Caco-2 (cell line): ENCODE measurements around the gene EIF3L. TPM values are rescaled to one million over a fixed set of nuclear protein-coding genes. Genes with fewer than 3 reads are reported as not detected.

ENCODE experiments used
- BruUV-seq: library from RNA; stranded (reverse); fragments of 400-500 nt; replicated peaks from 2 replicates; lab custom pipeline; 2021; lab: Mats Ljungman, UMichigan
- CTCF ChIA-PET: fragments of 300-600 bp; sonication (Branson Sonifier 250); formaldehyde crosslinking; loops from one replicate; lab custom pipeline; 2022; ENCODE audit warnings: antibody characterized with exemption; lab: Charles Lee
- POLR2A ChIA-PET: fragments of 300-600 bp; sonication (Branson Sonifier 250); formaldehyde crosslinking; loops from one replicate; lab custom pipeline; 2022; ENCODE audit warnings: antibody characterized with exemption; lab: Charles Lee
- DNase-seq, 2 experiments: peaks; one replicate each; pipeline versions ENCODE4 v3.0.0 to v3.0.0-alpha.2; 2020 to 2022
- H3K27me3 ChIP-seq: replicated peaks from 2 replicates; pipeline ENCODE4 v1.6.0; 2011; ENCODE audit warnings: low read length; ENCODE audit not compliant: control insufficient read depth, insufficient read depth
- H3K36me3 ChIP-seq: 2 replicates; pipeline ENCODE4 v1.5.1; 2011; ENCODE audit warnings: low read length; ENCODE audit not compliant: control insufficient read depth, insufficient read depth
- H3K4me1 ChIP-seq: fragments of 250-450 bp; sonication (Bioruptor Pico); 2 replicates; pipeline ENCODE4 v1.5.1; 2020; ENCODE audit warnings: mild to moderate bottlenecking
- H3K4me3 ChIP-seq: 2 replicates; pipeline ENCODE4 v1.5.1; 2011; ENCODE audit warnings: low read depth, mild to moderate bottlenecking, control low read depth, low read length
- H3K9me3 ChIP-seq: fragments of 250-450 bp; sonication (Bioruptor Pico); 2 replicates; pipeline ENCODE4 v1.5.1; 2020; ENCODE audit warnings: mild to moderate bottlenecking, moderate library complexity
- H3K27ac Mint-ChIP-seq: one replicate; pipeline ENCODE4 v1.8.0; 2022; ENCODE audit warnings: mixed read lengths; ENCODE audit not compliant: unreplicated experiment
- H3K27me3 Mint-ChIP-seq: one replicate; pipeline ENCODE4 v1.8.0; 2022; ENCODE audit warnings: mixed read lengths; ENCODE audit not compliant: insufficient read depth, unreplicated experiment
- H3K36me3 Mint-ChIP-seq: one replicate; pipeline ENCODE4 v1.8.0; 2022; ENCODE audit warnings: mild to moderate bottlenecking, mixed read lengths; ENCODE audit not compliant: insufficient read depth, unreplicated experiment
- H3K4me1 Mint-ChIP-seq: one replicate; pipeline ENCODE4 v1.8.0; 2022; ENCODE audit warnings: low read depth, mixed read lengths; ENCODE audit not compliant: unreplicated experiment
- H3K4me3 Mint-ChIP-seq: one replicate; pipeline ENCODE4 v1.8.0; 2022; ENCODE audit warnings: mild to moderate bottlenecking, moderate library complexity, mixed read lengths; ENCODE audit not compliant: unreplicated experiment
- H3K9me3 Mint-ChIP-seq: one replicate; pipeline ENCODE4 v1.8.0; 2022; ENCODE audit warnings: mixed read lengths; ENCODE audit not compliant: unreplicated experiment
- intact Hi-C: fragments of 100-400 bp; cut with micrococcal nuclease; formaldehyde crosslinking; loops from one replicate; pipeline ENCODE4 v1.10.0; 2022; ENCODE audit not compliant: unreplicated experiment
- total RNA-seq: library from RNA; stranded (reverse); gene quantifications from 2 replicates; pipeline ENCODE4 v1.2.3, GENCODE V29; 2022
- TF ChIP-seq, protein P1 (sequence below), 2 experiments: fragments of 200-600 bp in 1 of 2; IDR thresholded peaks; 1 replicate in 1 of 2; 2 replicates in 1 of 2; pipeline versions ENCODE4 v1.5.1 to v1.8.0; 2011 to 2022; ENCODE audit warnings: antibody characterized with exemption in 1 of 2, control low read depth in 1 of 2, inconsistent platforms in 1 of 2, low read depth in 1 of 2, low read length in 1 of 2, mild to moderate bottlenecking in 1 of 2, moderate library complexity in 1 of 2; ENCODE audit not compliant: insufficient read depth in 1 of 2, severe bottlenecking in 1 of 2, unreplicated experiment in 1 of 2

The EIF3L gene
- total RNA-seq, 1 experiment from 2014 or later, result 554 TPM

DNA sequence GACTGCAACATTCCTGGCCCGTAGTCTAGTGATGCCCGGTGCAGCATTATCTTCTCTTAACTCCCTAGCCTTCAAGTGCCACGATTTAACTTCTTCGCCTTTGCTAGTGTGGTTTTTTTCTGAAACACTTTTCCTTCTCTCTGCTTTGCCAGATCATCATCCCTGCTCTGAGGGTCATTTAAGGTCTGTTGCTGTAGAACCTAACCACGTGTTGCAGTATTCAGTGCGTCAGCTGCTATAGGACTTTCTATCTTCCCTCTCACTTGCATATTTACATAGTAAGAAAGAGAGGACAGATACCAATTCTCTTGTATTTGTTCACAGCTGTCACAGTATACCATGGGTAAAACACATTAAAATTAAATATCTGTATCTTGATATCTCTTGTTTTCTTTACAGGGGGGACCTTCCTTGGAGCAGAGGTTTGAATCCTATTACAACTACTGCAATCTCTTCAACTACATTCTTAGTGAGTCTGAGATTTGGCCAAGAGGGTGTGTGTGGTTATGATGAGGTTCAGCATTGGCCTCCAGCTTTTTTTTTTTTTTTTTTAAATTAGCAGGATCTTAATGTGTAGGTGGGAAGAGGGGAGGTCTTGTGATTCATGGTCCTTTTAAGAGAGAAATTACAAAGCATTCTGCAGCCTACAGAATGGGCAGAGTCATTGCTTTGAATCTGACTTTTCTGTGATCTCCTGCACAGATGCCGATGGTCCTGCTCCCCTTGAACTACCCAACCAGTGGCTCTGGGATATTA is 13.5 kb downstream of the EIF3L start:
- no peak overlapping the region for H3K4me3 Mint-ChIP-seq
- no peak overlapping the region for H3K4me3 ChIP-seq
- no peaks in the 10 kb centered on the region for H3K27me3 ChIP-seq
- no TSS peak for BruUV-seq
- intact Hi-C loops, result loop anchor here (1.0 to 2.0 kb wide), 2 partner anchors 14 to 45 kb away; partner anchors contain the start of gene EIF3L
- H3K36me3 ChIP-seq, result peaks cover 4% of the 10 kb centered on the region
- POLR2A ChIA-PET, result interaction anchor here (0.6 kb wide), 2 partner anchors 8 to 10 kb away, joined by 3 to 4 read pairs; no protein-coding TSS in a partner anchor
- peaks cover 14% of the 10 kb centered on the region for H3K4me1 Mint-ChIP-seq
- no peaks in the 10 kb centered on the region for H3K27me3 Mint-ChIP-seq
- TF ChIP-seq, protein P1, sequence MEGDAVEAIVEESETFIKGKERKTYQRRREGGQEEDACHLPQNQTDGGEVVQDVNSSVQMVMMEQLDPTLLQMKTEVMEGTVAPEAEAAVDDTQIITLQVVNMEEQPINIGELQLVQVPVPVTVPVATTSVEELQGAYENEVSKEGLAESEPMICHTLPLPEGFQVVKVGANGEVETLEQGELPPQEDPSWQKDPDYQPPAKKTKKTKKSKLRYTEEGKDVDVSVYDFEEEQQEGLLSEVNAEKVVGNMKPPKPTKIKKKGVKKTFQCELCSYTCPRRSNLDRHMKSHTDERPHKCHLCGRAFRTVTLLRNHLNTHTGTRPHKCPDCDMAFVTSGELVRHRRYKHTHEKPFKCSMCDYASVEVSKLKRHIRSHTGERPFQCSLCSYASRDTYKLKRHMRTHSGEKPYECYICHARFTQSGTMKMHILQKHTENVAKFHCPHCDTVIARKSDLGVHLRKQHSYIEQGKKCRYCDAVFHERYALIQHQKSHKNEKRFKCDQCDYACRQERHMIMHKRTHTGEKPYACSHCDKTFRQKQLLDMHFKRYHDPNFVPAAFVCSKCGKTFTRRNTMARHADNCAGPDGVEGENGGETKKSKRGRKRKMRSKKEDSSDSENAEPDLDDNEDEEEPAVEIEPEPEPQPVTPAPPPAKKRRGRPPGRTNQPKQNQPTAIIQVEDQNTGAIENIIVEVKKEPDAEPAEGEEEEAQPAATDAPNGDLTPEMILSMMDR (IDR thresholded peaks at IDR 0.05; ENCODE audit: insufficient read depth in 1 of 2, low read depth in 1 of 2, low read length in 1 of 2, severe bottlenecking in 1 of 2, unreplicated experiment in 1 of 2), result no peak
- H3K9me3 ChIP-seq, result no peaks in the 10 kb centered on the region
- H3K4me1 ChIP-seq, result no peaks in the 10 kb centered on the region
- peaks cover 100% of the 10 kb centered on the region for H3K36me3 Mint-ChIP-seq
- no peak overlapping the region for H3K27ac Mint-ChIP-seq
- no peaks in the 10 kb centered on the region for H3K9me3 Mint-ChIP-seq
- DNase-seq, result no peak
- CTCF ChIA-PET, result interaction anchor here (0.6 to 1.5 kb wide), 15 partner anchors 9 to 569 kb away, joined by 3 to 41 read pairs (median 4); partner anchors contain the start of genes ANKRD54, C22orf23, GCAT and MICALL1

DNA sequence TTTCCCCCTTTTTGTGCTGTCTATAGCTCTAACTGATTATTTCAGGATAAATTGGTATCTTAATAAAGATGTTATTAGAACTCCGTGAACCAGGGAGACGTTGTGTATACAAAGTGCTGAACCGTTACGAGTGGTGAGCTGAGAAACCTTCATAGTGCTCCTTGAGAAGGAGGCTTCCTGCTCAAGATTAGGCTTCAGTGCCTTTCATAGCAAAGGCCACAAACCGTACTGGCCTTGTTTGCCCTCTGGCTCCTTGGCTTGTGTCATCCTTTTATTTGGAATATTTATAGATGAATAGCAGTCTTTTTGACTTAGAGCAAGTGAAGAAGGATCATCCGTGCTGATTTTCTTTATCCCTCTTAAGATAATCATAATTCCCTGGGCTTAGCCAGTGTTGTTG is 16.3 kb downstream of the EIF3L start:
- Histone ChIP-seq H3K9me3 (no peaks in the 10 kb centered on the region), H3K4me3 (no peak overlapping the region), H3K36me3 (peaks cover 5% of the 10 kb centered on the region), H3K27me3 (no peaks in the 10 kb centered on the region), H3K4me1 (no peaks in the 10 kb centered on the region)
- no peak overlapping the region for H3K4me3 Mint-ChIP-seq
- H3K27me3 Mint-ChIP-seq, result no peaks in the 10 kb centered on the region
- H3K27ac Mint-ChIP-seq, result no peak overlapping the region
- POLR2A ChIA-PET, result no interaction called here
- H3K36me3 Mint-ChIP-seq, result peaks cover 100% of the 10 kb centered on the region
- CTCF ChIA-PET, result interaction anchor here (0.7 kb wide), 1 partner anchor 48 kb away, joined by 5 read pairs; no protein-coding TSS in a partner anchor
- BruUV-seq, result no TSS peak
- intact Hi-C loops, result no loop called here
- DNase-seq, result no peak
- no peaks in the 10 kb centered on the region for H3K9me3 Mint-ChIP-seq
- TF ChIP-seq, protein P1 (IDR thresholded peaks at IDR 0.05; ENCODE audit: insufficient read depth in 1 of 2, low read depth in 1 of 2, low read length in 1 of 2, severe bottlenecking in 1 of 2, unreplicated experiment in 1 of 2), result no peak
- H3K4me1 Mint-ChIP-seq, result peaks cover 12% of the 10 kb centered on the region

DNA sequence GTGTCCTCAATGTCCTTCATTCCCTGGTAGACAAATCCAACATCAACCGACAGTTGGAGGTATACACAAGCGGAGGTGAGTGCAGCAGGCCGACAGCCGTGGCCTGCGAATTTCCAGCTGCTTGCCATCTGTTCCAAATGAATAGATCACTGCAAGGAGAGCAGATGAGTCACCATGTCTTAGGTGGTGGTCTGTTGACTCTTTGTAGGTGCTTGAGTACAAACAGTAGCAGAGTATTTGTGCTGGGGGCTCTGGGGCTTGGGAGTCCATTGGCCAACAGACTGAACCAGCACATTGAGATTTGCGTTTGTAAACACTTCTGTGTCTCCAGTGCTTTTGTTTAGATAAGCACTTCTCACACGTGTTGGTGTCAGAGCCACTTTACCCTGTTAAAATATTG is 21.1 kb downstream of the EIF3L start:
- peaks cover 99% of the 10 kb centered on the region for H3K36me3 Mint-ChIP-seq
- H3K36me3 ChIP-seq, result peaks cover 1% of the 10 kb centered on the region
- H3K4me1 Mint-ChIP-seq, result no peaks in the 10 kb centered on the region
- no peak overlapping the region for H3K27ac Mint-ChIP-seq
- H3K9me3 Mint-ChIP-seq, result no peaks in the 10 kb centered on the region
- no peaks in the 10 kb centered on the region for H3K4me1 ChIP-seq
- ChIA-PET CTCF (no interaction called here), POLR2A (no interaction called here)
- no TSS peak for BruUV-seq
- no peaks in the 10 kb centered on the region for H3K9me3 ChIP-seq
- intact Hi-C loops, result no loop called here
- no peak overlapping the region for H3K4me3 Mint-ChIP-seq
- no peaks in the 10 kb centered on the region for H3K27me3 Mint-ChIP-seq
- no peak overlapping the region for H3K4me3 ChIP-seq
- TF ChIP-seq, protein P1 (IDR thresholded peaks at IDR 0.05; ENCODE audit: insufficient read depth in 1 of 2, low read depth in 1 of 2, low read length in 1 of 2, severe bottlenecking in 1 of 2, unreplicated experiment in 1 of 2), result no peak
- H3K27me3 ChIP-seq, result no peaks in the 10 kb centered on the region
- no peak for DNase-seq
